Right lobe of liver (tissue), 4 donors: ENCODE results near the gene VPS35.

Source experiments
- POLR2A ChIP-seq: fragments of 450-650 bp; IDR thresholded peaks from one replicate; pipeline ENCODE4 v1.6.1; 2017; ENCODE audit warnings: antibody characterized with exemption, mild to moderate bottlenecking
- TF ChIP-seq, protein P1 (sequence below), 4 donors: fragments of 200-600 bp in 3 of 4; fragments of 450-650 bp in 1 of 4; IDR thresholded peaks; one replicate each; pipeline versions ENCODE4 v1.5.1 to v1.8.0; 2016 to 2022; ENCODE audit warnings: antibody characterized with exemption in 4 of 4, mild to moderate bottlenecking in 2 of 4
- donor health status: DM: no; HTN: no; CAD: no.
- donor health status: DM: no; HTN: no; CAD: no.
- donor health status: DM: no; HTN: yes; CAD: no.

- TF ChIP-seq POLR2A = no peak
- TF ChIP-seq, protein P1, sequence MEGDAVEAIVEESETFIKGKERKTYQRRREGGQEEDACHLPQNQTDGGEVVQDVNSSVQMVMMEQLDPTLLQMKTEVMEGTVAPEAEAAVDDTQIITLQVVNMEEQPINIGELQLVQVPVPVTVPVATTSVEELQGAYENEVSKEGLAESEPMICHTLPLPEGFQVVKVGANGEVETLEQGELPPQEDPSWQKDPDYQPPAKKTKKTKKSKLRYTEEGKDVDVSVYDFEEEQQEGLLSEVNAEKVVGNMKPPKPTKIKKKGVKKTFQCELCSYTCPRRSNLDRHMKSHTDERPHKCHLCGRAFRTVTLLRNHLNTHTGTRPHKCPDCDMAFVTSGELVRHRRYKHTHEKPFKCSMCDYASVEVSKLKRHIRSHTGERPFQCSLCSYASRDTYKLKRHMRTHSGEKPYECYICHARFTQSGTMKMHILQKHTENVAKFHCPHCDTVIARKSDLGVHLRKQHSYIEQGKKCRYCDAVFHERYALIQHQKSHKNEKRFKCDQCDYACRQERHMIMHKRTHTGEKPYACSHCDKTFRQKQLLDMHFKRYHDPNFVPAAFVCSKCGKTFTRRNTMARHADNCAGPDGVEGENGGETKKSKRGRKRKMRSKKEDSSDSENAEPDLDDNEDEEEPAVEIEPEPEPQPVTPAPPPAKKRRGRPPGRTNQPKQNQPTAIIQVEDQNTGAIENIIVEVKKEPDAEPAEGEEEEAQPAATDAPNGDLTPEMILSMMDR (IDR thresholded peaks at IDR 0.05) = no peak
Observed at GRCh38 chr16:46649588-46650253, 39.3 kb downstream of the VPS35 start.
